Measurements from ENCODE around the gene TMEM87B.
A peak's percentile ranks its signal among the peaks of the same experiment; 100 is the strongest.
"Not testable (repeated sequence)": the region's sequence is repeated elsewhere in the genome, so short reads cannot be mapped to it uniquely, and the experiment has no call there.

TMEM87B gene

DNA sequence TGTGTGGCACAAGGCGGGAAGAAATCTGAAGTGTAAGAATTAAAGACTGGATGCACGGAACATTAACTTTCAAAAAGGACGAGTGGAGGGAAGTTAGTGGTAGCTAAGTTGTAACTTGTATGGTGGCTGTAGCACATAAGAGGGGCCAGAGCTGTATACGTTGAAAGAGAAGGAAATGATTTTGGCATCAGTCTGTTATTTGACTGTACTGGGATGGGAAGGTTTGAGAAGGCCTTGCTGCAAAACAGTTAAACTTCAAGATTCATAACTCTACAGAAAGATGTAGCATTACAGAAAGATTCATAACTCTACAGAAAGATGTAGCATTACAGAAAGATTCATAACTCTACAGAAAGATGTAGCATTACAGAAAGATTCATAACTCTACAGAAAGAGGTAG, 58.3 kb downstream of the TMEM87B start:
- DNase-seq (ENCODE audit: low read depth in 1 of 2, low spot score in 1 of 2) = not testable (repeated sequence)

DNA sequence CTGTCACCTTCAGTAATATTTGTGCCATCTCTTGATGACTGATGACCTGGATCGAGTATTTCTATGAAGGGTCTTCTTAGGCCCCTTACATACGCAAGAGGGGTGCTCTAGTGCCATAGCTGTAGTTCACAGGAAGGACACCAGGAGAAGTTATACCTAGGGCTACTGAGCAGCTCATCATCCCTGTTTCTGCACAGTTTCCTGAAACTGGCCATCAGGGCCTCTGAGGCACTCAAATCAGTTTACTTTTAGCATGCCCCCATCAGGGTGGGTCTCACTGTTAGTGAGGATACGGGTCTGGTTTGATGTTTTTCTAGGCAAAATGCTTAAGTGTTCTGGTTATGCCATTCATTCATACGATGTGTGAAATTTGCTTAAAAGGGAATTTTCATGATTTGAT, 63.1 kb downstream of the TMEM87B start:
- DNase-seq (ENCODE audit: low read depth in 1 of 2, low spot score in 1 of 2) = no peak

DNA sequence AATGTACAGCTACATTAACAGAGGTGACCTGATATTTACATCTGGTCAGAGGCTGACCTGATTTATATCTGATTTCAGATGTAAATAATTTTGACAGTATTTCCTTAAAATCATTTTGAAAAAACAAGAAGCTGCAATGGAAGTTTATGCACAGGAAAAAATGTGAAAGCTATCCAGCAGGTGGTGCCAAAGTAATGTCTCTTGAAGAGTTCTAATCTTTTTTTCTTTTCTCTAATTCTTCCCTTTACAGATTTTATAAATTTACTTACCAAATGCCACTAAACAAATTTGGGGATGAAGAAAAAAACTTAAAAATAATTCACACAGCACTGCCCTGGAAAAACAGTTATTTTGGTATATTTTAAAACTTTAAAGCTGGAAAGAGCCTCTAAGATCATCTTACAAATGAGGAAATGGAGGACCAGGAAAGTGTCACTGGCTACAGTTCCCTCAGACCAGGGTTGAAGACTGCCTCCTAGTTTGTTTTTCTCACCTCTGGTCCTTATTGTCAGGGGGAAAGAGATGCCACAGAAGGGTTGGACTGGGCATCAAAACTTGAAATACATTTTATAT, 66.7 kb downstream of the TMEM87B start:
- DNase-seq (ENCODE audit: low read depth in 1 of 2, low spot score in 1 of 2) = peak in 1 of 2 donors; percentile 35

DNA sequence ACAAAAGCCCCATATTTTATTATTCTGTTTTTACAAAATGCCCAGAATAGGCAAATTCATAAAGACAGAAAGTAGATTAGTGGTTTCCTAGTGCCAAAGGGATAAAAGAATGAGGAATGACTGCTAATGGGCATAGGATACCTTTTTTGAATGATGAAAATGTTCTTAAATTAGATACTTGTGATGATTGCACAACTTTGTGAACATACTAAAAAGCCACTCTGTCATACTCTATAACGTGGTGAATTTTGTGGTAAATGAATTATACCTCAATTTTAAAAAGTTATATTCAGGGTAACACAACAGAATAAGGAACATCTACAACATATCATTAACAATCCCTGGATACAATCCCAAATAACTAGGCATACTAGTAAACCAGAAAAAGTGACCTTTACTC, 74.0 kb downstream of the TMEM87B start:
- no peak for DNase-seq (ENCODE audit: low read depth in 1 of 2, low spot score in 1 of 2)

DNA sequence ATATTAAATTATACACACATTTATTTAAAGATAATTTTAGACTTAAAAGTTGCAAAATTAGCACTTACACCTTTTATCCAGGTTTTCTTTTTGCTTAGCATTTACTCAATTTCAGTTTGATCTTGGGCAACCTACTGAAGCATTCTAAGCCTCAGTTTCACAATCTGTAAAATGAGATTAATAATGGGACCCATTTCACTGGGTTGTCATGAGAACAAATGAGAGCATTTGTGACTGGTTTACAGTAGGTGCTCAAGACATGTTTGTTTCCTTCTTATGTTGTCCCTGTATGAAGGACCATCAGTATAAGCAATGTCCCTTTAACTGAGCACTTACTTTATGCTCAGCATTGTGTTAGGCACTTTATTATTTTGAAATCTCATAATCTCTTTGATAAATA, 78.3 kb downstream of the TMEM87B start:
- no peak for DNase-seq (ENCODE audit: low read depth in 1 of 2, low spot score in 1 of 2)

DNA sequence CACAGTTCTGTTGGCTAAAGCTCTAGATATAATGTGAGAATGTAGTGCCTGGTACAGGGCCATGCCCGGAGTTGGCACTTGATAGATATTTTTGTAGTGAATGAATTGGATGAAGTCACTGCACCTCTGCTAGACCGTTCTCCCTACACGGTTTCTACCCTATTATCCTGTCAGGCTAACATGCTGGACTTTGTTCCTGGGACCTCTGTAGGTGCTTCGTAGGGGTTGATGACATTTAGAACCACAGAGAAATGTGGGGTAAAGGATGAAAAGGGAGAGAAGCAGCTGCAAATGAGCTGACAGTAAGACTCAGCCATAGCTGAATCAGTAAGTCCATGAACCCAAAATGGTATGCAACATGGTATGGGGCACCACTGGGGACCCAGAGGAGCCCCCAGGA, 79.1 kb downstream of the TMEM87B start:
- DNase-seq (ENCODE audit: low read depth in 1 of 2, low spot score in 1 of 2) = no peak

DNA sequence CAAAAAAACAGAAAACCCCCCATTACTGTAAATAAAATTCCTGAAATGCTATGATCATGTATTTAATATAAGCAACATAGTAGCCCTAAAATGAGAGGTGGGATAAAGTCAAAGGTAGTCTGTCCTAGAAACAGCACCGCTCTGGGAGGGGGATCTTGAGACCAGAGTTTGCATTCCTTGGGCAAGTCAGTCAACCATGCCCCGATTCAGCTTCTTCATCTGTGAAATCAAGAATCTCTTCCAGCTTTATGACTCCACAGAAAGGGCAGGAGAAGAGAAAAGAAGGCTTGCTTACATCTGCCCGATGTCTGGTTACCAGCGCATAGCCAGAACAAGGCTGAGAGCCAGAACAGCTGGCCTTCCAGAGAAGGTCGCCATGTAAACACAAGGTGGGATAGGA, 81.0 kb downstream of the TMEM87B start:
- DNase-seq (ENCODE audit: low read depth in 1 of 2, low spot score in 1 of 2) = no peak

DNA sequence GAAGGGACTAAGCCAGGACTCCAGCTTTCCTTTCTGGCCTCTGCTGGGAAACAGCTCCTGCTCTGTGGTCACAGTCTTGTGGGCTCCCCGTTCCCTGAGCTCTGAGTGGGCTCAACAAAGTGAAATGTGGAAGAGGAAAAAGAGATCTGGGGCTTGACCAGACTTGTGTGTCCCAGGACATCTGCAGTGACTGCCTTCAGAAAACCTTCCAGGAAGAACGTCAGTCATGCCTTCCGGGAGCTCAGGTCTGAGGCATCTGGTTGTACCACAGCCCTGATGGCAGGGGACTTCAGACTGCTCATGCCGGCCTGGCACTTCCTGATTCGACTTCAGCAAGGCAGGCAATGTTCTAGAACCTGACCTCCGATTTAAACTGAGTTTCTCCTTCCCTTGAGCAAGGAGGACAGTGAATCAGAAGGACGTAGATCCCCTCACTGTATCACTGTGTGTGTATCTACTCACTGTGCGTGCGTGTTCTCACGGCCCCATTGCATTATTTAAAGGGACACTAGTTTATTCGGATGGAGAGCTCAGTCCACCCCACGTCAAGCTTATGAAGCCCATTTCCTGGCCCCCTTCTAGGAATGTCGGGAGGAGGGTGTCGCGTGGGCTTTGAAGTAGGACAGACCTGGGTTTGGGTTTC, 82.6 kb downstream of the TMEM87B start:
- no peak for DNase-seq (ENCODE audit: low read depth in 1 of 2, low spot score in 1 of 2)

DNA sequence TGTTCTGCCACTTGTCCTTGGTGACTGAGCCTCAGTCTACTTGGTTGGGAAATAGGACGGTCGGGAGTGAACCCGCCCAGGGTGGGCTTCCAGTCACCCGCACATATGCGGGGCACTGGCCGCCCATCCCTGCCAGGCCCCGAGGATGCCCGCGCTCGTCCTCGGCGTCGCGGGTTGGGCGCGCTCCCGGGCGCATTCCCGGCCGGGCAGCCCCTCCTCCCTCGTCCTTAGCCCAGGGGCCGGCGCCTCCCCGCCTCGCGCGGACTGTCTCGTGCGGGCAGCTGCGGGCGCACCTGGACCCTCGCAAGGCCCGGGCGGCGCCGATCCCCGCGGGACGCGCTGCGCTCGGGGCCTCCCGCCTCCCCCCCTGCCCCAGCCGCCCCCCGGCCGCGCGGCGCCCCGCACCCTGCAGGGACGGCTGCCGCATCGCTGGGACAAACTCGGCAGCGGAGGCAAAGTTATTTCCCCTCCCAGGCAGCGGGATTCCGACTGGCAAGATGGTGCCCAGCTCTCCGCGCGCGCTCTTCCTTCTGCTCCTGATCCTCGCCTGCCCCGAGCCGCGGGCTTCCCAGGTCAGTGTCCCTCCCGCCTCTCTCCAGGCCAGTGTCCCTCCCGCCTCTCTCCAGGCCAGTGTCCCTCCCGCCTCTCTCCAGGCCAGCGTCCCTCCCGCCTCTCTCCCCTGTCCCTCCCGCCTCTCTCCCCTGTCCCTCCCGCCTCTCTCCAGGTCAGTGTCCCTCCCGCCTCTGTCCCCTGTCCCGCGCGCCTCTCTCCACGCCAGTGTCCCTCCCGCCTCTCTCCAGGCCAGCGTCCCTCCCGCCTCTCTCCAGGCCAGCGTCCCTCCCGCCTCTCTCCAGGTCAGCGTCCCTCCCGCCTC, 83.3 kb downstream of the TMEM87B start, which contains the start of gene FBLN7:
Gene FBLN7, plus strand, starts transcription at position 227 of the 874 bp plus-strand sequence. Its CDS starts 271 bp downstream, at position 498.
- no peak for DNase-seq (ENCODE audit: low read depth in 1 of 2, low spot score in 1 of 2)

DNA sequence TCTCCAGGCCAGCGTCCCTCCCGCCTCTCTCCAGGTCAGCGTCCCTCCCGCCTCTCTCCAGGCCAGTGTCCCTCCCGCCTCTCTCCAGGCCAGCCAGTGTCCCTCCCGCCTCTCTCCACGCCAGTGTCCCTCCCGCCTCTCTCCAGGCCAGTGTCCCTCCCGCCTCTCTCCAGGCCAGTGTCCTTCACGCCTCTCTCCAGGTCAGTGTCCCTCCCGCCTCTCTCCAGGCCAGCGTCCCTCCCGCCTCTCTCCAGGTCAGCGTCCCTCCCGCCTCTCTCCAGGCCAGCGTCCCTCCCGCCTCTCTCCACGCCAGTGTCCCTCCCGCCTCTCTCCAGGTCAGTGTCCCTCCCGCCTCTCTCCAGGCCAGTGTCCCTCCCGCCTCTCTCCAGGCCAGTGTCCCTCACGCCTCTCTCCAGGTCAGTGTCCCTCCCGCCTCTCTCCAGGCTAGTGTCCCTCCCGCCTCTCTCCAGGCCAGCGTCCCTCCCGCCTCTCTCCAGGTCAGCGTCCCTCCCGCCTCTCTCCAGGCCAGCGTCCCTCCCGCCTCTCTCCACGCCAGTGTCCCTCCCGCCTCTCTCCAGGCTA, 84.1 kb downstream of the TMEM87B start:
- not testable (repeated sequence) for DNase-seq (ENCODE audit: low read depth in 1 of 2, low spot score in 1 of 2)

DNA sequence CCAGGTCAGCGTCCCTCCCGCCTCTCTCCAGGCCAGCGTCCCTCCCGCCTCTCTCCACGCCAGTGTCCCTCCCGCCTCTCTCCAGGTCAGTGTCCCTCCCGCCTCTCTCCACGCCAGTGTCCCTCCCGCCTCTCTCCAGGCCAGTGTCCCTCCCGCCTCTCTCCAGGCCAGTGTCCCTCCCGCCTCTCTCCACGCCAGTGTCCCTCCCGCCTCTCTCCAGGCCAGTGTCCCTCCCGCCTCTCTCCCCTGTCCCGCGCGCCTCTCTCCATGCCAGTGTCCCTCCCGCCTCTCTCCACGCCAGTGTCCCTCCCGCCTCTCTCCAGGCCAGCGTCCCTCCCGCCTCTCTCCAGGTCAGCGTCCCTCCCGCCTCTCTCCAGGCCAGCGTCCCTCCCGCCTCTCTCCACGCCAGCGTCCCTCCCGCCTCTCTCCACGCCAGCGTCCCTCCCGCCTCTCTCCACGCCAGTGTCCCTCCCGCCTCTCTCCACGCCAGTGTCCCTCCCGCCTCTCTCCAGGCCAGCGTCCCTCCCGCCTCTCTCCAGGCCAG, 84.7 kb downstream of the TMEM87B start:
- DNase-seq (ENCODE audit: low read depth in 1 of 2, low spot score in 1 of 2) = not testable (repeated sequence)

DNA sequence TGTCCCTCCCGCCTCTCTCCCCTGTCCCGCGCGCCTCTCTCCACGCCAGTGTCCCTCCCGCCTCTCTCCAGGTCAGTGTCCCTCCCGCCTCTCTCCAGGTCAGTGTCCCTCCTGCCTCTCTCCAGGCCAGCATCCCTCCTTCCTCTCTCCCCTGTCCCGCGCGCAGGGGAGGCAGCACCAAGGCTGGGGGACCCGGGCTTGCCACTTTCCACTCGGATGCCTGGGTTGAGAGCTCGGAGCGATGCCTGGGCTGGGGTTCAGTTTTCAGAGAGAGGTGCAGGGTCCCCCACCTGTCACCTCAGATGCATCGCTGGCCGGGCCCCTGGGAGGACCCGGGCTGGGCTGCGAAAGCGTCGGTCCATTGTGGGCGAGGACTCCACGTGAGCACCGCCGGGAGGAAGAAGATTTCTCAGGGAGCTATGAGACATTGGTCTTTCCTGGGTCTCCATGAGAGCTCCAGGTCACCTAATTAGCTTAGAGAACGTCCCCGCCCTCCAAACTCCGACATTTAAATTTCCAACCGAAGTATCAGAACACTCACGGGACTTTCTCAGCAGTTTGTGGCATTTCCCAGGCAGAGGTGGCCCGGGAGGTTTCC, 85.2 kb downstream of the TMEM87B start:
- no peak for DNase-seq (ENCODE audit: low read depth in 1 of 2, low spot score in 1 of 2)

DNA sequence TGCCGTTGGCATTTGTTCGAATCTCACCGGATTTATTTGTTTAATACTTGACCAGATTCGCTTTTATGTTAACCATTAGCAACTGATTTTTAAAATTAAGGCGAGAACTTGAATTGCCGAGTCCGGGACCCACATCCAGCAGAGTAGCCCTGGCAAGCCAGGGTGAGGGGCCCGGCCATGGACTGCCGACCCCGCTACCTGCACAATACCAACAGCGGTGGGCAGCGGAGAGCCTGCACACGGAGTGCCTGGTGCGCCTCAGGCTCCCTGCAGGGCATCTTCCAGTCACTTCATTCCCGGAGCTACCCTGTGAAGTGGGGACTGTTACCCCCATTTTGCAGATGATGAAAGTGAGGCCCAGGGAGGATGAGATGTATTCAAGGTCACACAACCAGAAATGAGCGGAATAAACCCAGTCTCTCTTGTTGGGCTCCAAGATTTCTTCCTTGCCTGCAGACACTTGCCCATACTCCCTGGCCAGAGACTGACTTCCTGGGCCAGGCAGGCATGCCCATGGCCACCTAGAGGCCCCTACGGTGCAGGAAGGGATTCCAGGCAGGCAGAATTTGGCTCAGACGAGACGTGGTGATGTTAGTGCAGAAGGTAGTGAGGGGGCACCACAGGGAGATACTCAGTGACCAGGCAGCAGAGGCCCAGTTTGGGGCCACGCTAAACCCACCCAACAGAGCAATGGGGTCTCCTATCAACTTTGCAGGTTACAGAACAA, 86.0 kb downstream of the TMEM87B start:
- DNase-seq (ENCODE audit: low read depth in 1 of 2, low spot score in 1 of 2) = no peak

DNA sequence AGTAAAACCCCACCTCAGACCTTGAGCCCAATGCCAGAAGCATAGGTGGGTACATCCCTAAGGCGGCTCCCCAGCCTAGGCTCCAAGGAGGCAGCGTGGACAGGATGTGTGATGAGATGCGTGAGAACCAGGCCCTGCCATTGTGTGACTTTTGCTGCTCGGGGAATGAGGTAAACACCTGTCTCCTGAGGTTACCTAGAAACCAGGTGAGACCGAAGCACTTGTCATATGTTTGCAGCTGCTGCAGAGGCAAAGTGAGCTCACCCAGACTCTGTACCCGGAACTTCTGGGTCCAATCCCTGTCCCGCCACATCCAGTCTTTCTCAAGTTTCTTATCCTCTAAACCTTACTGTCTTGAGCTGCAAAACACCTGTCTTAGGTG, 86.5 kb downstream of the TMEM87B start:
- DNase-seq (ENCODE audit: low read depth in 1 of 2, low spot score in 1 of 2) = no peak

DNA sequence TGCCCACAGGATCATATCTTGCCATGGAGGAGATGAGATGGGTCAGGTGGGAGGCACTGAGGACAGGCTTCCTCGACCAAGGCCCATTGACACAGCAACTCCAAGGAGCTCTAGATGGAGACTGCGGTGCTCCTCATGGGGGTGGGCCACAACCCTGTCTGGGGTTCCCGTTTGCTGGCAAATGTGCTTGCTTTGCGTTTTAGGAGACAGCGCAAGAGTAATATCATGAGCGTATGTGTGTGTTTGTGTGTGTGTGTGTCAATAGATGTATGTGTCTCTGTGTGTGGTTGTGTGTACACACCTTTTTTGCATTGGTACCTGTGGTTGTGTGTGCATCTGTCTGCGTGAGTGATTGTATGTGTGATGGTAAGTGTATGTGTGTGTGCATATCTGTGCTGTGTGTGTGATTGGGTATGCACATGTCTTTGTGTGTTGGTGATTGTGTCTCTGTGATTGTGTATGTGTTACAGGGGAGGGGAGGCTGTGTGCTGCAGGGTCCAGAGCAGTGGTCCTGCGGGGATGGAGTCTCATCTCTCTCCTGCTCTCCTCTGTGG, 87.5 kb downstream of the TMEM87B start:
- DNase-seq (ENCODE audit: low read depth in 1 of 2, low spot score in 1 of 2) = no peak

DNA sequence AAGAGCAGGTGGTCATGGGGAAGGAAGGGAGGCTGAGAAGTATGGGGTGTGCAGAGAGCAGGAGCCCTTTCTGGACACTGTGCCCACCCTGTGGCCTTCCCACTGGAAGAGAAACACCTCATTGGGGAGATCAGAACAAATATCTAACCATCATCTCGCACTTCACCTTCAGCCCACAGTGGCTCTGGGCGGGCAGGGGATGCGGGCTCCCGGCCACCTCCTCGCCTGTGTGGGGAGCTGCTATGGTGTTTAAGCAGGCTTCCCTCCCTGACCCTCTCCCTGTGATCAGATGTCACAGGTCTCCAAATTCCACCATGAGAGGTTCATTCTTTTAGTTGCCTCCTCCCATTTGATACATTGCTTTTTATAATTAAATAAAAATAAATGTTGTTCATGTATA, 88.1 kb downstream of the TMEM87B start:
- DNase-seq (ENCODE audit: low read depth in 1 of 2, low spot score in 1 of 2) = no peak

DNA sequence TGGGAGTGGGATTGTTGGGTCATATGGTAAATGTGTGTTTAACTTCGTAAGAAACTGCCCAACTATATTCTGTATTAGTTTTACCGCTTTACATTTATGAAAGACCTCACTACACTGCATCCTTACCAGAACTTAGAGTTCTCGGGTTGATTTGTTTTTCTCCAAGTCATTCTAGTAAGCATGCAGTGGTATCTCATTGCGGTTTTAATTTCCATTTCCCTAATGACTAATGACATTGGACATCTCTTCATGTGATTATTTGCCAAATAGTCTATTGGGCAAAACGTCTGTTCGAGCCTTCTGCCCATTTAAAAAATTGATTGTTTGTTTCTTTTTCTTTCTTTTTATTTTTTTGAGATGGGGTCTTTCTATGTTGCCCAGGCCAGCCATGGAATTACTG, 89.9 kb downstream of the TMEM87B start:
- DNase-seq (ENCODE audit: low read depth in 1 of 2, low spot score in 1 of 2) = no peak

DNA sequence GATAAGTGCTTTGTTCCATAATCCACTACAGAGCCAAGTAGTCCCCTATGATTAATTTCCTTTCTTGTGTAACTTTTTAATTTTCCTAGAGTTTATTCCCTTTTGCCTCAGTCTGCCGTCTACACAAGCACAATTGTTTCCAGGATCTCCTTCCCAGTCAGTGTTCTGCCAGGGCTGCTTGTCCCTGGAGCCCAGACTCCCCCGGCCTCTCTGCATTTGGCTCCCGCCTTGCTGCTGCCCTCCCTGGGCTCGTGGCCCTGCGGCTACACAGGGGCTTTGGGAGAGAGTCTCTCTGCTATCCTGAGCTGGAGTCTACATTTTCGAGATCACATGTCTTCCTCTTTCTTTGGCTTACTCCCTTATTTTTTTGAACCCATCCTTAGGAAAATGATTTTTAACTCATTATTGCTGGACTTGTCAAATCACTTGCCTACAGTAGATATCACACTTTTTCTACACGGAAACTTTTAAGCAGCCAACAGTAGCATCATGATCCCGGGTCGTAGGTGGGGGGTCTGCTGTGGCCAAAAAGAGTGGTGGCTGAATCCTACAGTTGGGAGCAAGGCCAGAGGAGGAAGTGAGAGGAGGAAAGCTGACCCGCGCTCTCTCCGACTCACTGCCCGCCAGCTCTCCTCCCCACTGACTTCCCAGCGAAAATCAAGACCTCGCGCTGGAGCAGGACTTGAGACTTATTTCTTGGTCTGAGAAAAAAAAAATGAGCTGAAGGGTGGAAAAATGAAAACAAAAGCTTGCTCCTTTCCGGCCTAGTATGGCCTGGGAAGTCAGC, 92.5 kb downstream of the TMEM87B start:
- DNase-seq (ENCODE audit: low read depth in 1 of 2, low spot score in 1 of 2) = no peak

DNA sequence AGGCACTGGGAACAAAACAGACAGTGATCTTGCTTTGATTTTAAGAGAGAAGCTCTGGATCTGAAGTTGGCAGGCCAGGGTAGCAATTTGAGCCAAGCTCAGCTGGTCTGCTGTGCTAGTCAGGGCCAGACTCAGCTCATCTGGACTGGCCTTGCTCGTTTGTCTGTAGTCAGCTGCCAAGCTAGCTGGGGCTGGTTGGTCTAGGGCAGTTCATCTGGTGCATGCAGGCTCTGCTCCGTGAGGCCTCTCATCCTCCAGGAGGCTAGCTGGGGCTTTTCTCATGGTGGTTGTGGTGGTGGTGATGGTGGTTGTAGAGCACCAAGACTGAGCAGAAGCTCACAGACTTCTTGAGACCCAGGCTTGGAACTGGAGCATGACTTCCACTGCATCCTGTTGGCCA, 93.4 kb downstream of the TMEM87B start:
- no peak for DNase-seq (ENCODE audit: low read depth in 1 of 2, low spot score in 1 of 2)

Measured in activated CD4-positive, alpha-beta T cell treated with anti-CD3 and anti-CD28 coated beads, Interleukin-2, amount 50 U/mL, for 24 hours (primary cell).